ENCODE results near the gene GAGE12G. TPM values are rescaled to one million over a fixed set of nuclear protein-coding genes. Genes with fewer than 3 reads are reported as not detected.

The GAGE12G gene

GRCh38 chrX:49610718-49611310, 40.6 kb downstream of the GAGE12G start:
- no peak overlapping the region for H3K4me3 ChIP-seq (ENCODE audit: low read length)
- H3K9me3 ChIP-seq (replicated peaks; ENCODE audit: low read length) = no peaks in the 10 kb centered on the region

GRCh38 chrX:49618574-49618973, 48.4 kb downstream of the GAGE12G start:
- H3K9me3 ChIP-seq (replicated peaks; ENCODE audit: low read length) = peaks cover 3% of the 10 kb centered on the region

More at GRCh38 chrX:49610718-49611310, 40.6 kb downstream of the GAGE12G start:
- H3K9ac ChIP-seq (ENCODE audit: low read depth, low read length) = no peak overlapping the region
- no peak overlapping the region for H3K4me2 ChIP-seq (ENCODE audit: low read length)
- H3K36me3 ChIP-seq (ENCODE audit: insufficient read depth, low read length) = no peaks in the 10 kb centered on the region
- H3K4me1 ChIP-seq (ENCODE audit: control insufficient read depth, insufficient read depth, low read length) = no peaks in the 10 kb centered on the region
- H3K27me3 ChIP-seq (ENCODE audit: control insufficient read depth, insufficient read depth, low read length) = no peaks in the 10 kb centered on the region

More at GRCh38 chrX:49618574-49618973, 48.4 kb downstream of the GAGE12G start:
- Histone ChIP-seq H3K9ac (ENCODE audit: low read depth, low read length) (no peak overlapping the region), H3K4me1 (ENCODE audit: control insufficient read depth, insufficient read depth, low read length) (no peaks in the 10 kb centered on the region), H3K4me2 (ENCODE audit: low read length) (no peak overlapping the region), H3K27me3 (ENCODE audit: control insufficient read depth, insufficient read depth, low read length) (no peaks in the 10 kb centered on the region), H3K4me3 (ENCODE audit: low read length) (no peak overlapping the region), H3K36me3 (ENCODE audit: insufficient read depth, low read length) (no peaks in the 10 kb centered on the region)

Small RNA genes within 50 kb of the gene (small RNA-seq; reads per million reads assigned to genes)
- not detected for gene GAGE12B
